ENCODE data around the gene DSG3. TPM values are rescaled to one million over a fixed set of nuclear protein-coding genes. Genes with fewer than 3 reads are reported as not detected.

The DSG3 gene
- total RNA-seq, 2 experiments from 2014 or later: not detected

GRCh38 chr18:31511098-31511497, 63.6 kb downstream of the DSG3 start:
- ChIA-PET POLR2A (no interaction called here), CTCF (interaction anchor here (0.6 to 0.7 kb wide), 2 partner anchors 100 to 1216 kb away, joined by 3 to 4 read pairs; no protein-coding TSS in a partner anchor)
- Mint-ChIP-seq H3K36me3 (no peaks in the 10 kb centered on the region), H3K4me1 (ENCODE audit: low read depth) (no peaks in the 10 kb centered on the region), H3K4me3 (no peak overlapping the region), H3K27ac (no peak overlapping the region), H3K9me3 (no peaks in the 10 kb centered on the region), H3K27me3 (peaks cover 5% of the 10 kb centered on the region)
- no peak for DNase-seq
- intact Hi-C loops (cut with micrococcal nuclease): no loop called here

GRCh38 chr18:31512203-31512764, 64.7 kb downstream of the DSG3 start:
- Mint-ChIP-seq H3K4me3 (no peak overlapping the region), H3K9me3 (no peaks in the 10 kb centered on the region), H3K36me3 (no peaks in the 10 kb centered on the region), H3K27ac (no peak overlapping the region), H3K27me3 (peaks cover 5% of the 10 kb centered on the region), H3K4me1 (ENCODE audit: low read depth) (no peaks in the 10 kb centered on the region)
- intact Hi-C loops (cut with micrococcal nuclease): no loop called here
- DNase-seq: no peak
- ChIA-PET POLR2A (no interaction called here), CTCF (no interaction called here)

GRCh38 chr18:31513189-31513935, 65.8 kb downstream of the DSG3 start:
- Mint-ChIP-seq H3K36me3 (no peaks in the 10 kb centered on the region), H3K4me3 (no peak overlapping the region), H3K9me3 (no peaks in the 10 kb centered on the region), H3K4me1 (ENCODE audit: low read depth) (no peaks in the 10 kb centered on the region), H3K27me3 (peaks cover 5% of the 10 kb centered on the region), H3K27ac (no peak overlapping the region)
- ChIA-PET CTCF (no interaction called here), POLR2A (no interaction called here)
- DNase-seq: no peak
- intact Hi-C loops (cut with micrococcal nuclease): no loop called here

- Mint-ChIP-seq H3K27me3 (no peaks in the 10 kb centered on the region), H3K4me1 (ENCODE audit: low read depth) (no peaks in the 10 kb centered on the region), H3K4me3 (no peak overlapping the region), H3K36me3 (no peaks in the 10 kb centered on the region), H3K27ac (no peak overlapping the region), H3K9me3 (no peaks in the 10 kb centered on the region)
- ChIA-PET POLR2A (no interaction called here), CTCF (no interaction called here)
- intact Hi-C loops (cut with micrococcal nuclease): no loop called here
- DNase-seq: no peak
These were observed 68.9 kb downstream of the DSG3 start for GRCh38 chr18:31516437-31516836.

- Mint-ChIP-seq H3K9me3 (no peaks in the 10 kb centered on the region), H3K27me3 (peaks cover 1% of the 10 kb centered on the region), H3K27ac (no peak overlapping the region), H3K4me1 (ENCODE audit: low read depth) (no peaks in the 10 kb centered on the region), H3K4me3 (no peak overlapping the region), H3K36me3 (no peaks in the 10 kb centered on the region)
- POLR2A ChIA-PET: no interaction called here
- CTCF ChIA-PET: no interaction called here
- intact Hi-C loops (cut with micrococcal nuclease): no loop called here
- no peak for DNase-seq
These were observed 78.8 kb downstream of the DSG3 start for GRCh38 chr18:31526374-31526773.

Other genes starting within 250 kb of the DSG3 start
- gene DSG1, start 129.6 kb upstream of the DSG3 start, total RNA-seq: not detected
- not detected for gene DSG4, start 71.0 kb upstream of the DSG3 start, total RNA-seq
- under 1 TPM; 0.19 to 0.31 TPM for gene DSG2, start 50.4 kb downstream of the DSG3 start, total RNA-seq
- not detected for gene TTR, start 144.1 kb downstream of the DSG3 start, total RNA-seq
- 1 to 10 TPM; 2.6 to 3.3 TPM for gene B4GALT6, start 236.8 kb downstream of the DSG3 start, total RNA-seq